Peyer's patch (tissue), 4 donors: ENCODE results near the gene ABL1. TPM values are rescaled to one million over a fixed set of nuclear protein-coding genes. Genes with fewer than 3 reads are reported as not detected.

Experiments used
- DNase-seq, 3 donors: peaks; one replicate each; pipeline ENCODE4 v3.0.0-alpha.2; 2017 to 2019
- H3K27ac ChIP-seq, 4 donors: fragments of 200-600 bp; sonication (generic); one replicate each; pipeline ENCODE4 v1.5.1; 2016 to 2019
- H3K27me3 ChIP-seq, 2 donors: fragments of 200-600 bp; sonication (generic); one replicate each; pipeline ENCODE4 v1.5.1; 2019
- H3K36me3 ChIP-seq, 3 donors: fragments of 200-600 bp; sonication (generic); one replicate each; pipeline ENCODE4 v1.5.1; 2016 to 2019
- H3K4me1 ChIP-seq, 4 donors: fragments of 200-600 bp; sonication (generic); one replicate each; pipeline ENCODE4 v1.5.1; 2016 to 2019
- H3K4me3 ChIP-seq, 4 donors: fragments of 200-600 bp; sonication (generic); 1 replicate in 3 of 4; 2 replicates in 1 of 4; pipeline ENCODE4 v1.5.1; 2016 to 2019; ENCODE audit warnings: mild to moderate bottlenecking in 1 of 4
- H3K9me3 ChIP-seq, 4 donors: fragments of 200-600 bp; sonication (generic); one replicate each; pipeline ENCODE4 v1.5.1; 2016 to 2019; ENCODE audit warnings: mild to moderate bottlenecking in 1 of 4
- CTCF ChIP-seq, 6 experiments: fragments of 450-650 bp in 4 of 6; fragments of 200-600 bp in 2 of 6; sonication (generic) in 1 of 6; IDR thresholded peaks; one replicate each; pipeline ENCODE4 v1.5.1; 2017 to 2019; ENCODE audit warnings: antibody characterized with exemption in 6 of 6, mild to moderate bottlenecking in 3 of 6, moderate library complexity in 1 of 6
- POLR2A ChIP-seq, 2 donors: fragments of 450-650 bp; IDR thresholded peaks; one replicate each; pipeline ENCODE4 v1.5.1; 2017; ENCODE audit warnings: antibody characterized with exemption in 2 of 2, mild to moderate bottlenecking in 2 of 2, moderate library complexity in 2 of 2
- total RNA-seq, 4 donors: library from RNA; depleted of rRNA; stranded (reverse); fragments of >200 nt; gene quantifications; one replicate each; pipeline ENCODE4 v1.1.0, GENCODE V29; 2016

ABL1 gene
- total RNA-seq, 4 donors from 2014 or later = 43.6 to 85.8 (median 67.4) TPM

- Histone ChIP-seq H3K4me3 (no peak overlapping the region), H3K36me3 (no peaks in the 10 kb centered on the region), H3K9me3 (no peaks in the 10 kb centered on the region), H3K27me3 (no peaks in the 10 kb centered on the region), H3K4me1 (no peaks in the 10 kb centered on the region), H3K27ac (no peak overlapping the region)
- TF ChIP-seq CTCF (IDR thresholded peaks at IDR 0.05) (no peak), POLR2A (IDR thresholded peaks at IDR 0.05) (no peak)
- no peak for DNase-seq
Observed at GRCh38 chr9:130921989-130922892, 87.2 kb downstream of the ABL1 start.

GRCh38 chr9:130922893-130923610 lies 88.0 kb downstream of the ABL1 start:
- Histone ChIP-seq H3K27ac (no peak overlapping the region), H3K4me1 (no peaks in the 10 kb centered on the region), H3K9me3 (no peaks in the 10 kb centered on the region), H3K27me3 (no peaks in the 10 kb centered on the region), H3K4me3 (no peak overlapping the region), H3K36me3 (no peaks in the 10 kb centered on the region)
- no peak for TF ChIP-seq CTCF (IDR thresholded peaks at IDR 0.05)
- TF ChIP-seq POLR2A (IDR thresholded peaks at IDR 0.05) = no peak
- no peak for DNase-seq

- Histone ChIP-seq H3K4me3 (no peak overlapping the region), H3K27me3 (no peaks in the 10 kb centered on the region), H3K9me3 (no peaks in the 10 kb centered on the region), H3K36me3 (no peaks in the 10 kb centered on the region), H3K4me1 (no peaks in the 10 kb centered on the region), H3K27ac (no peak overlapping the region)
- TF ChIP-seq CTCF (IDR thresholded peaks at IDR 0.05) = no peak
- TF ChIP-seq POLR2A (IDR thresholded peaks at IDR 0.05) = no peak
- no peak for DNase-seq
Observed at GRCh38 chr9:130923611-130924447, 88.8 kb downstream of the ABL1 start.

GRCh38 chr9:130924448-130924788 lies 89.4 kb downstream of the ABL1 start:
- Histone ChIP-seq H3K4me3 (no peak overlapping the region), H3K9me3 (no peaks in the 10 kb centered on the region), H3K27ac (no peak overlapping the region), H3K4me1 (no peaks in the 10 kb centered on the region), H3K36me3 (no peaks in the 10 kb centered on the region), H3K27me3 (no peaks in the 10 kb centered on the region)
- TF ChIP-seq CTCF (IDR thresholded peaks at IDR 0.05) (no peak), POLR2A (IDR thresholded peaks at IDR 0.05) (no peak)
- no peak for DNase-seq

- Histone ChIP-seq H3K27me3 (no peaks in the 10 kb centered on the region), H3K27ac (no peak overlapping the region), H3K9me3 (no peaks in the 10 kb centered on the region), H3K4me1 (no peaks in the 10 kb centered on the region), H3K4me3 (no peak overlapping the region), H3K36me3 (no peaks in the 10 kb centered on the region)
- no peak for DNase-seq
- TF ChIP-seq POLR2A (IDR thresholded peaks at IDR 0.05) = no peak
- TF ChIP-seq CTCF (IDR thresholded peaks at IDR 0.05) = no peak
Observed at GRCh38 chr9:130925050-130925678, 90.1 kb downstream of the ABL1 start.
